Keratinocyte (primary cell): ENCODE results near the gene SHC3.

Experiments
- CTCF ChIP-seq, 3 experiments: IDR thresholded peaks in 1 of 3; conservative IDR thresholded peaks in 1 of 3; optimal IDR thresholded peaks in 1 of 3; 2 replicates in 2 of 3; 3 replicates in 1 of 3; pipeline versions ENCODE3 to v1.5.1; 2011; ENCODE audit warnings: low read length in 3 of 3, mild to moderate bottlenecking in 3 of 3, moderate library complexity in 2 of 3, control low read depth in 1 of 3, inconsistent platforms in 1 of 3; ENCODE audit not compliant: insufficient read depth in 2 of 3; ENCODE audit errors: extremely low read depth in 1 of 3
- EZH2 ChIP-seq: IDR thresholded peaks from one replicate; pipeline ENCODE4 v1.6.1; 2012; ENCODE audit warnings: inconsistent platforms, mild to moderate bottlenecking, low read length, moderate library complexity

DNA sequence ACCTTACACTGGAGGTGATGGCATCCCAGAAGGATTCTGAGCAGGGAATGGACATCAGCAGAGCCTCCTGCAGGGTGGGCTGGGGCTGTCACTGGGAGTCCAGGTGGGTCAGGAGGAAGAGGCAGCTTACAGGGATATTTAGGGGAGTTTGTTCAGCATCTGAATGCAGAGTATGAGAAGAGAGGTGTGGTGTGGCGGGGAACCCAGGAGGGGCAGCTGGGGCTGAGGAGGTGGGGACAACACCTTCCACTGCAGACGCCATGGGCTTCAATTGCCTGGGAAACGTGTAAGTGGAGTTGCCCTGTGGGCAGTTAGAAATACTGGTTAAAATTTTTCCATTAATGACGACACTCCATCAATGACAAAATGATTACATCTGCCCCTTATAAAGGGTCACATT lies 153.9 kb downstream of the SHC3 start:
- TF ChIP-seq EZH2, result no peak
- TF ChIP-seq CTCF (optimal IDR thresholded peaks at IDR 0.05 in 1 of 3, IDR thresholded peaks at IDR 0.05 in 1 of 3, conservative IDR thresholded peaks at IDR 0.05 in 1 of 3; ENCODE audit: extremely low read depth in 1 of 3, insufficient read depth in 2 of 3, low read length in 3 of 3), result no peak
